Central memory CD4-positive, alpha-beta T cell (primary cell): Measurements from ENCODE around the gene NPIPB8.
"Not testable (repeated sequence)": the region's sequence is repeated elsewhere in the genome, so short reads cannot be mapped to it uniquely, and the experiment has no call there.

Experiments used
- DNase-seq: peaks from one replicate; pipeline ENCODE4 v3.0.0; 2022
- total RNA-seq, 3 experiments: gene quantifications; one replicate each; lab custom pipeline; 2026; lab: John Stamatoyannopoulos, UW

NPIPB8 gene
- 0 to 0.16 (median 0.04) reads per million in 3 experiments for total RNA-seq

DNA sequence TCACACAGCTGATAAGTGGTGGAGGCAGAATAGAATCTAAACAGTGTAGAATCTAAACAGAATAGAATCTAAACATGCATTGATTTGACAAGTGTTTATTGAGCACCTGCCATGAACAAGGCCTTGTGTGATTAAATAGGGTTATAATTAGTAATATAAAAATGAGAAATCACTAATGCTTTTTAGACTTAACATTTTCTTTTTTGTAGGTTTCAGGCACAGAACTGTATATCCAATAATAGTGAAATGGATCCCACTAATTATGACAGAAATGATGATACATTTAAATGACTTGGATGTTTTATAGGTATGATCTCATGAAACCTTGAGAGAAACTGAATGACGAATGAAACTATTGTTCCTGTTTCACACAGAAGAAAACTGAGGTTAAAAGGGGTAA lies at the start of gene NPIPB8:
NPIPB8 (plus strand) TSS at position 301 of the 400 bp plus-strand sequence. CDS start 296 bp downstream, outside the sequence.
- DNase-seq = not testable (repeated sequence)

GRCh38 chr16:28589069-28589468 lies 48.8 kb upstream of the NPIPB8 start:
- no peak for DNase-seq

DNA sequence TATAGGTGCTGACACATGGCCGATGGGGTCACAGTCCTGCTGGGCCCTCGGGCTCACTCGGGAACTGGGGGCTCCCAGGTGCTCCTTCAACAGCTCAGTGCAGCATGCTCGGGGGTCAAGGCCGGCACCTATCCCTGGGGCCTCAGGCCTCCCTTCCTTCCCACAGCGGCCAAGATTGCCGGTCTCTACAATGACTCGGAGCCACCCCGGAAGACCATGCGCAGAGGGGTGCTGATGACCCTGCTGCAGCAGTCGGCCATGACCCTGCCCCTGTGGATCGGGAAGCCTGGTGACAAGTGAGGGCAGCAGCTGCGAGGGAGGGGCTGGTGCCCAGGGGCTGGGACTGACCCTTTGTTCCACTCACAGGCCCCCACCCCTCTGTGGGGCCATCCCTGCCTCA lies 47.9 kb upstream of the NPIPB8 start:
- DNase-seq = no peak

GRCh38 chr16:28590384-28591340 lies 47.2 kb upstream of the NPIPB8 start:
- no peak for DNase-seq

DNA sequence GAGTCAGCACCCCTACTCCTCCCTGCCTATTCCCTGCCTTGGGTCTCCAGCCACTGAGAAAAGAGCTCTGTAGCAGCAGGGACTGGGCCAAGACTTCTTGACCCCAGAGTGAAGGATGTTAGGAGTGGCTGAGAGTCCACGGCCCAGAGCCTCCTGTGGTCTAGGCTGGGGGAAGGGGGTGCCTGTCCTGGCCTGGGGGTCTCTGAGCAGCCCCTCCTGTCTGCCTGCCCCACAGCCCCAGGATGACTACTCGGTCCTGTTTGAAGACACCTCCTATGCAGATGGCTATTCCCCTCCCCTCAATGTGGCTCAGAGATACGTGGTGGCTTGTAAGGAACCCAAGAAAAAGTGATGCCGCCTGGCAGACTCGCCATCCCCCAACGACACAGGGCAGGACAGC lies 46.5 kb upstream of the NPIPB8 start:
- DNase-seq = no peak

GRCh38 chr16:28592511-28592910 lies 45.4 kb upstream of the NPIPB8 start:
- DNase-seq = no peak

- no peak for DNase-seq
Observed at GRCh38 chr16:28592979-28593553, 44.8 kb upstream of the NPIPB8 start.

DNA sequence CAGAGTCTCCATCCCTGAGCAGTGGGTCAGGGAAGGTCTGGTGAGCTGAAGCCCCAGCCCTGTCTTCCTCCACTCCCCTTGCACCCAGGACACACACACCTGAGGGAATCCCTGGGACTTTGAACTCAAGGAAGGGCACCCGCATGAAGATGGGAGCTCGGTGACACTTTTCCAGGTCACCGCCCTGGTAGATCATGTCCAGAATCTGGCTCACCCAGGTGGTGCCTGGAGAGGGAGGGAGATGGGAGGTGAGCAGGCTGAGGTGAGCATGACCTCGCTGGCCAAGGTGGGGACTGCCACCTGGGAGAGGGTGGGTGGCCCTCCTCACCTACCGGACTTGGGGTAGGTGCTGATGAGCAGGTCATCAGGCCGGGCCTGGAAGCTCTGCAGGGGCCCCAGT lies 42.4 kb upstream of the NPIPB8 start:
- not testable (repeated sequence) for DNase-seq

DNA sequence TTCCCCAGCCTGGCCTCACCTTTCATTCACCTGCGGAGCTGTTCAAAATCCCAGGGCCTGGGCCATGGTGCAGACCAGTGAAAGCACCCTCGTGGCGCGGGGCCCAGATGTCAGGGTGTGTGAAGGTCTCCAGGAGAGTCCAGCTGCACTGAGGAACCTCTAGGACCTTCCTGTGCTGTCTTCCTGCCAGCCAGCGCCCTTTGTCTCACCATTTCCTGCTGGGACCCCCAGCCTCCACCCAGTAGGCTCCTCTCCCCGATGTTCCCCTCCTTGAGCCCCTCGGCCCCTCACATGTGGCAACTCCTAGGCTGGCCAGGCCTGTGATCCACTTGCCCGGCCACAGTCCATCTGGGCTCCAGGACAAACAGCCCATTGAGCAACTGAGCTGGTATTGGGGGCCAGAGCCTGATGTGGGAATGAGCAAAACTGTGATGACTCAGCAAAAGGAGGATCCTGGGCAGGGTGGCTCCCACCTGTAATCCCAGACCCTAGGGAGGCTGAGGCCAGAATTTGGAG lies 41.7 kb upstream of the NPIPB8 start:
- no peak for DNase-seq

- no peak for DNase-seq
Observed at GRCh38 chr16:28596840-28597691, 40.8 kb upstream of the NPIPB8 start, which contains the start of gene SULT1A2. Gene SULT1A2, minus strand, starts transcription at chr16:28597050. Its CDS starts 1,120 bp downstream, at chr16:28595930.

- no peak for DNase-seq
Observed at GRCh38 chr16:28597692-28598261, 40.1 kb upstream of the NPIPB8 start.

DNA sequence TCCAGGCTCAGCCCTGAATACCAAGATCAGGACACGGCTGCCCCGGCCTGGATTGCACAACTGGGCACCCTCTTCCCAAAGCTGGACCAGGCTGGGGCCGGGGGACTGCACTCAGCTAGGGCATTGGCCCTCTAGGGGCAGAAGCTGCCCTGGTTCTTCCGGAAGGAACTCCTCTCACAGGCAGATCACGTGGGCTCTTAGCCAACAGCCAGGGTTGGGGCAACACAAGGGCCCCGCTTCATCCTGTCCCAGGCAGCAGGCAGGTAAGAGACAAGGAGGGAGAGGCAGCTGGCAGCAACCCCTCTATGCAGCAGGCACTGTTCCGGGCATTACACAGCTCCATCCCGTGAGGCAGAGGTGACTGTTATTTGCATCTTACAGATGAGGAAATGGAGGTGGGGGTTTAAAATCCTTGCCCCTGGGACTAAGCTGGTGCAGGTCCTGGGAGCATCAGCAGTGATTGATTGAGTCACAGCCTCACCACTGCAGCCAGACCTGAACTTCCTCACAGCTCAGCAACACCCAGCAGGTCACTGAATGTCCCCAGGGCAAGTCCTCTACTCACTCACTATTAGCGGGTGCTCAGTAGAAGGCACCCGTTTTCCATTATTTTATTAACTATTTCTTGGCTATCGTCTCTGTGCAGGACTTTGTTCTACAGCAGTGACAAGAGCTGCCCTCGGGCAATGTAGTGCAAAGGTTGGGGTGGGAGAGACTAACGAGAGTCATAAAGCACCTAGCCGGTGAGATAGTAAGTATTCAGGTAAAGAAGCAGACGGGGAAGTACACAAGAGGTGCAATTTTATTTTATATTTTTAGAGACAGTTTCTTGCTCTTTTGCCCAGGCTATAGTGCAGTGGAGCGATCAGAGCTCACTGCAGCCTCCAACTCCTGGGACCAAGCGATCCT lies 38.2 kb upstream of the NPIPB8 start:
- DNase-seq = not testable (repeated sequence)

- DNase-seq = not testable (repeated sequence)
Observed at GRCh38 chr16:28600965-28601364, 36.9 kb upstream of the NPIPB8 start.

- not testable (repeated sequence) for DNase-seq
Observed at GRCh38 chr16:28601589-28601988, 36.3 kb upstream of the NPIPB8 start.

GRCh38 chr16:28602062-28602461 lies 35.8 kb upstream of the NPIPB8 start:
- DNase-seq = not testable (repeated sequence)

GRCh38 chr16:28602529-28602928 lies 35.3 kb upstream of the NPIPB8 start:
- no peak for DNase-seq

DNA sequence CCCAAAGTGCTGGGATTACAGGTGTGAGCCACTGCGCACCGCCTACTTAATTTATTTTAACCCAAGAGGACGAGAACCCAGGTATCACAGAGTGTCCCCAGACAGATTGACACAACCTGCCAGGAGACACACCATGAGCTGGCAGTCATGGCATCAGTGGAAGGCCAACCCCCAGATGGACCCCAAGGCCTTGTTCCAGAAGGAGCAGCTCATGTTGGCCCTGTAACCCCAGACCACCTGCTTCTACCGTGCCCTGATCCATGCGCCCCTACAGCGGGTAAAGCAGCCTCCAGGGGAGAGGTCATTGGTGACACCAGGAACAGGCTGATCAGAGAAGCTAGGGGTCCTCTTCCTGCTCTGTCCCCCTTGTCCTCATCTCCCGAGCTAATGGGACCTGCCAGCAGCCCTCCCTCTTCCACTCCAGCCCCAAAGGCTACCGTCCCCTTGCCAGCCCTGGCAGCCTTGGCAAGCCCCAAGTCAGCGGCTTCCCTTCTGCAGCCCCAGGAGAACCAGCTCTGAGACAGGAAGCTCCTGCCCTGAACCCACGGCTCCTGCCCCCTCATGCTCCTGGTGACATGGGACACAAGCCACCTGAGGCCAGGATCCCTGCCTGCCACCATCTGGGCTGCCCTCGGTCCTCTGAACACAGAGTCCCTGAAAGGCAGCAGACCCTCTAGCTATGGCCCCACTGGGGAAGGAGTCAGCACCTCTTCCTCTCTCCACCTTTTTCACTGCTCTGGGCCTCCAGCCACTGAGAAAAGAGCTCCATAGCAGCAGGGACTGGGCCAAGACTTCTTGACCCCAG lies 34.3 kb upstream of the NPIPB8 start:
- no peak for DNase-seq

DNA sequence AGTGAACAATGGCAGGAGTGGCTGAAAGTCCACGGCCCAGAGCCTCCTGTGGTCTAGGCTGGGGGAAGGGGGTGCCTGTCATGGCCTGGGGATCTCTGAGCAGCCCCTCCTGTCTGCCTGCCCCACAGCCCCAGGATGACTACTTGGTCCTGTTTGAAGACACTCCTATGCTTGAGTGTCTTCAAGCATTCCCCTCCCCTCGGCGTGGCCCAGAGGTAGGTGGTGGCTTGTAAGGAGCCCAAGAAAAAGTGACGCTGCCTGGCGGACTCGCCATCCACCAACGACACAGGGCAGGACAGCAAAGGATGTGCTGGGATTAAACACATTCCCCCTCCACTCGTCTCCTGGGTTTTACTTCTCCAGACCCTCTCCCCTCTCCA lies 33.7 kb upstream of the NPIPB8 start:
- DNase-seq = no peak

DNA sequence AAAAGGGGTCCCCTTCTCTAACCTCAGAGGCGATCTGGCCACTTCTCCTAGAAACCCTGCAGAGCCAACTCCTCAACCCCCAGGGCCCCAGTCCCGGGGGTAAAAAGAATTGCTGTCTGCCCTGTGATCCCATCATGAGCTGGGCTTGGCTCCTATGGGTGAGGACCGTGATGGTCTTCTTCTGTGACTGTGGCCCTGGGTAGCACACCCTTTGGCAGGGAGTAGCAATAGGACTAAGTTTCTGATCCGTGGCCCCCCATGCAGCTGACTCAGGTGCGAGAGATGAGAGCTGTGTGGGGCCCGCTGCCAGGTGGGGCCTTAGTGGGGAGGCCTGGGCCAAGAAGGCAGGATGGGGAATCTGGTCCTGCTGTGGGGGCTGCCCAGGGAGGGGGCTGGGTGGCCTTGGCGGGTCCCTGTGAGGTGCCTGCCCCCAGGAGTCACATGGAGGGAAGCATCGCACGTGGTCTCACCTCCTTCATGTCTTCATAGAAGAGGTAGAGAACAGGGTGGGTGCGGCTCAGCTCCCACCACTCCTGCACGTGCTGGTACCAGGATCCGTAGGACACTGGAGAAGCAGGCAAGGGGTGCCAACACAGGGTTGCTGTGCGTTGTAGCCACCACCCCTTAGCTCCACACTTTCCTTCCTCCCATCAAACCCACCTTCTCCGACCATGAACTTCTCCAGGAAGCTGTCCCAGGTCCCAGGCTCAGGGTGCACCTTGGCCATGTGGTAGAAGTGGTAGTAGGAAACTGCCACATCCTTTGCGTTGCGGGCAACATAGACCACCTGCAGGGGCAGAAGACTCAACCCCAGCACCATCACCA lies 31.4 kb upstream of the NPIPB8 start:
- no peak for DNase-seq
